GM23248 (cell line): Measurements from ENCODE around the gene VEGFC. TPM values are rescaled to one million over a fixed set of nuclear protein-coding genes. Genes with fewer than 3 reads are reported as not detected.

Source experiments
- DNase-seq: peaks from one replicate; pipeline ENCODE4 v3.0.0-alpha.2; 2015
- H2AFZ ChIP-seq: fragments of 200-600 bp; sonication (generic); 2 replicates; pipeline ENCODE4 v1.6.1; 2016; ENCODE audit warnings: antibody characterized with exemption
- H3F3A ChIP-seq: fragments of 200-600 bp; sonication (generic); 2 replicates; pipeline ENCODE4 v1.6.1; 2016; ENCODE audit warnings: mild to moderate bottlenecking, antibody characterized with exemption, mixed run types; ENCODE audit not compliant: insufficient read depth
- H3K27ac ChIP-seq: fragments of 200-600 bp; sonication (generic); 2 replicates; pipeline ENCODE4 v1.5.1; 2016; ENCODE audit warnings: mild to moderate bottlenecking
- H3K27me3 ChIP-seq: fragments of 200-600 bp; sonication (generic); replicated peaks from 2 replicates; pipeline ENCODE4 v1.6.1; 2016; ENCODE audit warnings: mild to moderate bottlenecking; ENCODE audit not compliant: insufficient read depth
- H3K36me3 ChIP-seq: fragments of 200-600 bp; sonication (generic); 2 replicates; pipeline ENCODE4 v1.6.1; 2016; ENCODE audit warnings: low read depth, mild to moderate bottlenecking
- H3K4me1 ChIP-seq: fragments of 200-600 bp; sonication (generic); 2 replicates; pipeline ENCODE4 v1.6.1; 2016; ENCODE audit warnings: mild to moderate bottlenecking; ENCODE audit not compliant: insufficient read depth
- H3K4me2 ChIP-seq: fragments of 200-600 bp; sonication (generic); one replicate; pipeline ENCODE4 v1.6.1; 2016; ENCODE audit warnings: mild to moderate bottlenecking; ENCODE audit not compliant: unreplicated experiment
- H3K4me3 ChIP-seq: fragments of 200-600 bp; sonication (generic); 2 replicates; pipeline ENCODE4 v1.5.1; 2016; ENCODE audit warnings: mild to moderate bottlenecking
- H3K79me2 ChIP-seq: fragments of 200-600 bp; sonication (generic); 2 replicates; pipeline ENCODE4 v1.6.1; 2016; ENCODE audit warnings: mild to moderate bottlenecking; ENCODE audit not compliant: insufficient read depth
- H3K9ac ChIP-seq: fragments of 200-600 bp; sonication (generic); 2 replicates; pipeline ENCODE4 v1.6.1; 2016; ENCODE audit warnings: mild to moderate bottlenecking
- H3K9me2 ChIP-seq: fragments of 200-600 bp; sonication (generic); 2 replicates; pipeline ENCODE4 v1.6.1; 2016; ENCODE audit warnings: mixed run types, mild to moderate bottlenecking, moderate library complexity; ENCODE audit not compliant: insufficient read depth
- H3K9me3 ChIP-seq: fragments of 200-600 bp; sonication (generic); one replicate; pipeline ENCODE4 v1.6.1; 2017; ENCODE audit warnings: low read depth
- H4K20me1 ChIP-seq: fragments of 200-600 bp; sonication (generic); 2 replicates; pipeline ENCODE4 v1.6.0; 2016; ENCODE audit not compliant: insufficient read depth
- EZH2 ChIP-seq: fragments of 200-600 bp; sonication (generic); IDR thresholded peaks from 2 replicates; pipeline ENCODE4 v1.6.1; 2018; ENCODE audit warnings: antibody characterized with exemption, mild to moderate bottlenecking; ENCODE audit not compliant: insufficient read depth, poor library complexity, severe bottlenecking
- EZH2phosphoT487 ChIP-seq: fragments of 200-600 bp; sonication (generic); IDR thresholded peaks from 2 replicates; pipeline ENCODE4 v1.6.1; 2018; ENCODE audit warnings: antibody characterized with exemption, moderate library complexity, mild to moderate bottlenecking, low read depth; ENCODE audit not compliant: insufficient read depth
- WGBS, 2 experiments: methylation state at CpG; one replicate each; pipeline ENCODE4 v1.1.6; 2015 to 2017; ENCODE audit warnings: low lambda C conversion rate in 2 of 2, low coverage in 1 of 2; ENCODE audit errors: missing lambda C conversion rate in 2 of 2; 5-methylcytosine and 5-hydroxymethylcytosine counted together
- in situ Hi-C: fragments of 300-500 bp; cut with MboI; formaldehyde crosslinking; loops from 2 replicates; pipeline ENCODE4 v1.15.0; 2020
- polyA plus RNA-seq: library from polyadenylated mRNA; unstranded; fragments of >200 nt; fragmentation: Nextera tagmentation; extraction: Ambion mirVana; gene quantifications from 2 replicates; pipeline ENCODE4 v1.2.1, GENCODE V29; 2016
- total RNA-seq: library from RNA; depleted of rRNA; stranded (reverse); fragments of >200 nt; shearing (Covaris generic); gene quantifications from 2 replicates; pipeline ENCODE4 v1.2.3, GENCODE V29; 2014

VEGFC gene
- total and polyA plus RNA-seq, 2 experiments from 2014 or later = 21.7 to 56.3 TPM

DNA sequence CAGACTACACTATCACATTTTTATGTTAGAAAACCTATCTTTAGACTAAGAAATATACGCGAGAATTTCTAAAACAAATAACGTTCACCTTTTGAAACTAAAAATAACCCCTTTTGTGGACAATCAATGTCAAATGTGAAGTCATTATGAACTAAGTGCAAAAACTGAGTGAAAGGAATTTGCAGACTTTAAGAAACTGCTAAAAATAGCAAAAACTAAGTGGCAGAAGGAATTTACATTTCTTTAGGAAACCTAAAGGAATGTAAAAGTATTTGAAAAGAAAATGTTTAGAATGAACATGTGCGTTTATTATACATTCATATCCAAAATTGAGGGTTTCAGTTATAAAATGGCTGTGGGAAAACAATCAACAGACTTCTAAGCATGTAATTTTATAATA is 58.3 kb downstream of the VEGFC start:
- Histone ChIP-seq H3K27me3 (no peaks in the 10 kb centered on the region), H3K27ac (no peak overlapping the region), H3K9me2 (no peaks in the 10 kb centered on the region; the same call in 1 of the 2 replicates), H4K20me1 (peaks cover 20% of the 10 kb centered on the region), H3F3A (peaks cover 32% of the 10 kb centered on the region), H3K79me2 (peaks cover 100% of the 10 kb centered on the region), H3K4me1 (peaks cover 60% of the 10 kb centered on the region), H2AFZ (no peak overlapping the region), H3K4me3 (no peak overlapping the region), H3K36me3 (no peaks in the 10 kb centered on the region), H3K9me3 (no peaks in the 10 kb centered on the region), H3K9ac (no peak overlapping the region), H3K4me2 (no peak overlapping the region)
- DNase-seq = no peak
- no peak for TF ChIP-seq EZH2
- TF ChIP-seq EZH2phosphoT487 = no peak
- in situ Hi-C loops = no loop called here
- 89 to 93% methylated on average over 4 of the region's 4 CpGs for WGBS, 2 experiments

DNA sequence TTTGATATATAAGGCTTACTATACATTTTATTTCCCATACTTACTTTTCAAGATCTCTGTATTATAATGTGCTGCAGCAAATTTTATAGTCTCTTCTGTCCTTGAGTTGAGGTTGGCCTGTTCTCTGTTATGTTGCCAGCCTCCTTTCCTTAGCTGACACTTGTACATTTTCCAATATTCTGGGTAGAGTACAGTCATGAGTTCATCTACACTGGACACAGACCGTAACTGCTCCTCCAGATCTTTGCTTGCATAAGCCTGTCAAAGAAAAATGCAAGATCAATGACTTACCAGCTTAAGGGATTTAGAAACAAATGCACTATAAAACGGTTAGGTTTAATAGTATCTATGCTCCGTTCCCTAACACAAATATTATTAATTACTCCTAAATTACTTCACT is 63.2 kb downstream of the VEGFC start:
- H3K4me3 ChIP-seq = no peak overlapping the region
- no peaks in the 10 kb centered on the region for H3K9me3 ChIP-seq
- no peak overlapping the region for H3K27ac ChIP-seq
- H2AFZ ChIP-seq = no peak overlapping the region
- peaks cover 46% of the 10 kb centered on the region for H3K4me1 ChIP-seq
- H3K9me2 ChIP-seq = no peaks in the 10 kb centered on the region
- peaks cover 30% of the 10 kb centered on the region for H3K36me3 ChIP-seq
- no peak overlapping the region for H3K9ac ChIP-seq
- WGBS, 2 experiments = 91 to 96% methylated on average over 3 of the region's 3 CpGs
- no peaks in the 10 kb centered on the region for H3K27me3 ChIP-seq
- peaks cover 100% of the 10 kb centered on the region for H3K79me2 ChIP-seq
- peaks cover 5% of the 10 kb centered on the region; the same call in 1 of the 2 replicates for H4K20me1 ChIP-seq
- H3F3A ChIP-seq = peaks cover 51% of the 10 kb centered on the region
- in situ Hi-C loops = no loop called here
- no peak overlapping the region for H3K4me2 ChIP-seq
- DNase-seq = no peak
- TF ChIP-seq EZH2 = no peak
- TF ChIP-seq EZH2phosphoT487 = no peak

DNA sequence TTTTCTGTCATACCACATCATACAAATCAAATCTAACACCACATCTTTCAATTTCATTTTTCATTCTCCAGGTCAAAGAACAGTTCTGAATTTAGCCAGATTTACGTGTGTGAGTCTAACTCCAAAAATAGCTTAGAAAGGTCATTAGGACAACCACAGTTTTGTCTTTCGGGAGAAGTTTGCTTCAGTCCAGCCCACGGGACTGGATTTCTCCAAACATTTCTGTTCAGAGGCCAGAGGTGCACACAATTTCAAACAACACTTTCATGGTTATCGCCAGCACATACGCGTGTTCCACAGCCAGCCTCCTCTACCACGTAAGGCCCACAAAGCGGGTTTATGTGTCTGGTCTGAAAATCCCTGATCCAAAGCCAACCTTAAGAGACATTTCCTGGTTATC is 65.9 kb downstream of the VEGFC start:
- no peaks in the 10 kb centered on the region for H3K9me2 ChIP-seq
- no peaks in the 10 kb centered on the region for H3K9me3 ChIP-seq
- peaks cover 46% of the 10 kb centered on the region for H3F3A ChIP-seq
- H2AFZ ChIP-seq = no peak overlapping the region
- peaks cover 19% of the 10 kb centered on the region for H3K4me1 ChIP-seq
- H3K9ac ChIP-seq = no peak overlapping the region
- peaks cover 40% of the 10 kb centered on the region for H3K36me3 ChIP-seq
- TF ChIP-seq EZH2 = no peak
- no peak for TF ChIP-seq EZH2phosphoT487
- WGBS, 2 experiments = 93 to 96% methylated on average over 8 of the region's 8 CpGs
- in situ Hi-C loops = no loop called here
- no peak for DNase-seq
- H3K4me2 ChIP-seq = no peak overlapping the region
- no peaks in the 10 kb centered on the region; the same call in 1 of the 2 replicates for H4K20me1 ChIP-seq
- H3K27me3 ChIP-seq = no peaks in the 10 kb centered on the region
- H3K27ac ChIP-seq = no peak overlapping the region
- H3K79me2 ChIP-seq = peaks cover 100% of the 10 kb centered on the region
- H3K4me3 ChIP-seq = no peak overlapping the region

DNA sequence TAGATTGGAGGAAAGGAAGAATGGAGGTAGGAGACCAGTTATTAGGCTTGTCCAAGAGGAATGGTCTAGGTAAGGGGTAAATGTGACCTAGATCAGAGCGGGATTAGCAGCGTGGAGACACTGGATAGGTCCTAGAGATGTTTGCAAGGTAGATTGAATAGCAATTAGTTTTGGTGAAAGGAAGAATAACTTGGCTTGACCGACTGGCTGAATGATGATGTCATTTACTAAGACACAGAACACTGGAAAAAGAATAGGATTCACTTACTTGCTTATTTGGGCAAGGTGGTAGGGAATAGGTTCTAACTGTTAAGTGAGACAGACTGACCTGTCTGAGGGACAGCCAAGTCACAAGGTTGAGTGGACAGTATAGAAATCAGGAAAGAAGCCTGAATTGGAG is 71.3 kb downstream of the VEGFC start:
- WGBS, 2 experiments = 98 to 100% methylated on average over 3 of the region's 3 CpGs
- Histone ChIP-seq H3K4me2 (no peak overlapping the region), H3F3A (peaks cover 53% of the 10 kb centered on the region), H3K4me3 (no peak overlapping the region), H2AFZ (no peak overlapping the region), H3K36me3 (peaks cover 20% of the 10 kb centered on the region; the same call in 1 of the 2 replicates), H3K79me2 (peaks cover 100% of the 10 kb centered on the region), H3K9me2 (no peaks in the 10 kb centered on the region), H3K4me1 (no peaks in the 10 kb centered on the region), H4K20me1 (no peaks in the 10 kb centered on the region), H3K9me3 (no peaks in the 10 kb centered on the region), H3K27me3 (no peaks in the 10 kb centered on the region), H3K27ac (no peak overlapping the region), H3K9ac (no peak overlapping the region)
- TF ChIP-seq EZH2 (no peak), EZH2phosphoT487 (no peak)
- in situ Hi-C loops = no loop called here
- no peak for DNase-seq

DNA sequence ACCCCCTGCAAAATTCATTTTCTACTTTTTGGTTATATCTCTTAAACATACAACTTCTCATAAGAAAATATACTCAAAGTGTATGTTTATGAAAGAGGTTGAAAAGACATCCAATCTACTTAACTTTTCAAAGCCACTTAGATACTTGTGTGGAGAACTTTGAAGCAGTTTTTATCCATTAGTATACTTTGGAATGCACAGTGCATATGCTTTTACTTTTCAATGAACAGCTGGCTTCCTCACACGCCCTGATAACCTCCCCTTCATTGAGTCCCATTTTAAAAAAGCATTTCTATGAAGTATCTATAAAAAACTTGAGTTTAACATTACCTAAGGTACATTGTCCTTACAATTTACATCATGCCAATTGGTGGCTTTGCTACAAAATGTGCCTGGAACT is 73.8 kb downstream of the VEGFC start:
- H3K9me2 ChIP-seq = no peaks in the 10 kb centered on the region
- 92 to 96% methylated on average over 1 of the region's 1 CpG for WGBS, 2 experiments
- H3F3A ChIP-seq = peaks cover 52% of the 10 kb centered on the region
- no peak overlapping the region for H3K9ac ChIP-seq
- H3K27me3 ChIP-seq = no peaks in the 10 kb centered on the region
- no peak overlapping the region for H2AFZ ChIP-seq
- no peak for TF ChIP-seq EZH2
- no peak for TF ChIP-seq EZH2phosphoT487
- H3K79me2 ChIP-seq = peaks cover 99% of the 10 kb centered on the region
- H3K27ac ChIP-seq = no peak overlapping the region
- peaks cover 23% of the 10 kb centered on the region for H3K36me3 ChIP-seq
- no peaks in the 10 kb centered on the region for H4K20me1 ChIP-seq
- H3K4me1 ChIP-seq = no peaks in the 10 kb centered on the region
- no peaks in the 10 kb centered on the region for H3K9me3 ChIP-seq
- in situ Hi-C loops = no loop called here
- H3K4me3 ChIP-seq = no peak overlapping the region
- DNase-seq = no peak
- no peak overlapping the region for H3K4me2 ChIP-seq
